HT1080 (cell line): ENCODE data around the gene C16orf92. TPM values are rescaled to one million over a fixed set of nuclear protein-coding genes. Genes with fewer than 3 reads are reported as not detected.

Experiments used
- DNase-seq: peaks from one replicate; pipeline ENCODE4 v3.0.0-alpha.2; 2015; ENCODE audit warnings: low read depth
- total RNA-seq: library from RNA; depleted of rRNA; stranded (reverse); fragments of >200 nt; shearing (Covaris generic); gene quantifications from 2 replicates; pipeline ENCODE4 v1.2.3, GENCODE V29; 2014

Gene C16orf92
- total RNA-seq, 1 experiment from 2014 or later, result not detected

GRCh38 chr16:29988346-29989075 is 34.5 kb upstream of the C16orf92 start:
- DNase-seq, result no peak

- no peak for DNase-seq
Observed at GRCh38 chr16:29989111-29989858, 33.7 kb upstream of the C16orf92 start.

DNA sequence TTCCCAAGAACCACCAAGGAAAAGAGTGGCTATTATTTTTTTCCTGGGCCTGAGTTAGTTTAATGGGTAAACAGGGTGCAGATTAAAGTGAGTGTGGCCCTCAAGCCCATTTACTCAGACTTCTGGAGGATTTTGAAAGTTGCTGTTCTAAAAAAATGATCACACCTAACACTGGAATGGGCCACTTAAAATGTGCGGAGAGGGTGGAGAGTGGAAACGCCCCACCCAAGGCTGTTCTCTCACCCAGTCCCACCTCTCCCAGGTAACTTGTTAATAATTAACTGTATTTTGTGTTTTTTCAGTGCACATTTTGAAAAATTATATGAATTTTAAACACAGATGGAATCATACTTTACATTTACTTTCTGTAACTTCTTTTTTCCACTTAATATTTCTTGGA is 33.0 kb upstream of the C16orf92 start:
- DNase-seq, result no peak

DNA sequence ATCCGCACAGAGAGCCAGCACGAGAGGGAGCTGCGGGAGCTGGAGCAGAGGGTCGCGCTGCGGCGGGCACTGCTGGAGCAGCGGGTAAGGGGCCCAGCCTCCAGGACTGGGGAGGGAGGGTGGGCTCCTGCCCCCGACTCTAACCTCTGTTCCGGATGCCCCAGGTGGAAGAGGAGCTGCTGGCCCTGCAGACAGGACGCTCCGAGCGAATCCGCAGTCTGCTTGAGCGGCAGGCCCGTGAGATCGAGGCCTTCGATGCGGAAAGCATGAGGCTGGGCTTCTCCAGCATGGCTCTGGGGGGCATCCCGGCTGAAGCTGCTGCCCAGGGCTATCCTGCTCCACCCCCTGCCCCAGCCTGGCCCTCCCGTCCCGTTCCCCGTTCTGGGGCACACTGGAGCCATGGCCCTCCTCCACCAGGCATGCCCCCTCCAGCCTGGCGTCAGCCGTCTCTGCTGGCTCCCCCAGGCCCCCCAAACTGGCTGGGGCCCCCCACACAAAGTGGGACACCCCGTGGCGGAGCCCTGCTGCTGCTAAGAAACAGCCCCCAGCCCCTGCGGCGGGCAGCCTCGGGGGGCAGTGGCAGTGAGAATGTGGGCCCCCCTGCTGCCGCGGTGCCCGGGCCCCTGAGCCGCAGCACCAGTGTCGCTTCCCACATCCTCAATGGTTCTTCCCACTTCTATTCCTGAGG is 32.0 kb upstream of the C16orf92 start:
- DNase-seq, result no peak

DNA sequence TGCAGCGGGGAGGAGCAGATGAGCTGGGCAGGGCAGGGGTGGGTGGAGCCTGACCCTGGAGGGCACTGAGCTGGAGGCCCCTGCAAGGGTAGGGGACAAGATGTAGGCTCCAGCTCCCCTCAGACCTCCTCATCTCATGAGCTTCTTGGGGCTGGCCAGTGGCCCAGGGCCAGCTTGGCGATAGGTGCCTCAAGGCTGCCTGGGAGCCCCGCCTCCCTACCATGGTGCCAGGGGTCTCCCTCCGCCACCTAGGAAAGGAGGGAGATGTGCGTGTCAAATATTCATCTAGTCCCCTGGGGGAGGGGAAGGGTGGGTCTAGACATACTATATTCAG is 31.5 kb upstream of the C16orf92 start:
- no peak for DNase-seq

DNA sequence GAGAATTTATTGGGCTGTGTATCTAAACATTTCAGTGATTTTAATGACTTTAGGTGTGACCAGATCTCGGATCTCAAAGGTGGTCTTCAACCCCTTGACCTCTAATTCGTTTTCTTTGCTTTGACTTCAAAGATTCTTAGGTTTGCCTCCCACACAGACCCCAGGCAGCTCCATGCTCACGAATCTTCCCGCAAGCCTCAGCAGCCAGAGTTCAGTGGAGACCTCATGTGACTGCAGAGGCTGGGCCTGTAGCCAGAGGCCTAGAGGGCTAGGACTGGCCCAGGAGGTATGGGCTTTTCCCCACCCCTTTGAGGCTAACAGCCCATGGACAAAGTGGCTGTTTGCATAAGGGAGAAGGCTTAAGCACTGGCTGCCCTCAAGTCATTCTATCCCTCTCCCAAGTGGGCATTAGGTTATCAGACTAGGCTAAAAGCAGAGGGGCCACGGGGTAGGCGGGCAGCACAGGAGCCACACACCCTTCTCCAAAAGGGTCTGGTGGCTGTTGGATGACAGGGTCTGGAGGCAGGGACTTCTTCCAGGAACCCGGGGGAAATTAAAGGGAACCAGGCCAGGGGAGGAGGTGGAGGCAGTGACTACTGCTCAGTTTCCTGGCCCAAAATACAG is 30.5 kb upstream of the C16orf92 start:
- no peak for DNase-seq

- no peak for DNase-seq
Observed at GRCh38 chr16:29993191-29993902, 29.7 kb upstream of the C16orf92 start.

- no peak for DNase-seq
Observed at GRCh38 chr16:29993903-29994599, 28.9 kb upstream of the C16orf92 start.

GRCh38 chr16:29994600-29995323 is 28.2 kb upstream of the C16orf92 start:
- DNase-seq, result peak; percentile 53

DNA sequence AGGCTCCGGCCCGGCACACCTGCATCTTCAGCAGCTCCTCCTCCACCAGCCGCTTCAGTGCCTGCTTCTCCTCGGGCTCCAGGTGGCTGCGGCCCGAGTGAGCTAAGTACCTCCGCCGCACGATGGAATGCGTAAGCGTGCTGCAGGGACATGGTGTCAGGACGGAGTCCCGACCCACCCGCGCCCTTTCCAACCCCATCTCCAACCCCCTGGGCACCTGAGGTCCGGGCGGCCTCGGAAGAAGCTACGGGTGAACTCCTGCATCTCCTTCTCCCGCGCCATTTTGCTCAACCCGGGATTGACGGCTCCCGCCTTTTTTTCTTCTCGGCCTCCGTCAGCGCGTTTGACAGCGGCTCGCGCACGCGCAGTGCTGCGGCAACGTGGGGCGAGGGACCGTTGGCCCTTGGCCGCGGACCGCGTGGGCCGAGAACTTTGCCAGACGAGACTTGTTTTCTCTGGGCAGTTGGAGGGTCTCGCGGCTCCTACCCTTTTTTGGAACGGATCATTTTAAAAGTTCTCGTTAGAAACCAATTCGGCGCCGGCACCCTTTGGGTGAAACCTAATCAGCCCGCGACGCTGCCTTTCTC is 27.6 kb upstream of the C16orf92 start, which contains the start of gene HIRIP3:
Gene HIRIP3, minus strand, starts transcription at position 294 of the 587 bp plus-strand sequence. Its CDS starts 12 bp downstream, at position 282.
- peak; percentile 71 for DNase-seq

DNA sequence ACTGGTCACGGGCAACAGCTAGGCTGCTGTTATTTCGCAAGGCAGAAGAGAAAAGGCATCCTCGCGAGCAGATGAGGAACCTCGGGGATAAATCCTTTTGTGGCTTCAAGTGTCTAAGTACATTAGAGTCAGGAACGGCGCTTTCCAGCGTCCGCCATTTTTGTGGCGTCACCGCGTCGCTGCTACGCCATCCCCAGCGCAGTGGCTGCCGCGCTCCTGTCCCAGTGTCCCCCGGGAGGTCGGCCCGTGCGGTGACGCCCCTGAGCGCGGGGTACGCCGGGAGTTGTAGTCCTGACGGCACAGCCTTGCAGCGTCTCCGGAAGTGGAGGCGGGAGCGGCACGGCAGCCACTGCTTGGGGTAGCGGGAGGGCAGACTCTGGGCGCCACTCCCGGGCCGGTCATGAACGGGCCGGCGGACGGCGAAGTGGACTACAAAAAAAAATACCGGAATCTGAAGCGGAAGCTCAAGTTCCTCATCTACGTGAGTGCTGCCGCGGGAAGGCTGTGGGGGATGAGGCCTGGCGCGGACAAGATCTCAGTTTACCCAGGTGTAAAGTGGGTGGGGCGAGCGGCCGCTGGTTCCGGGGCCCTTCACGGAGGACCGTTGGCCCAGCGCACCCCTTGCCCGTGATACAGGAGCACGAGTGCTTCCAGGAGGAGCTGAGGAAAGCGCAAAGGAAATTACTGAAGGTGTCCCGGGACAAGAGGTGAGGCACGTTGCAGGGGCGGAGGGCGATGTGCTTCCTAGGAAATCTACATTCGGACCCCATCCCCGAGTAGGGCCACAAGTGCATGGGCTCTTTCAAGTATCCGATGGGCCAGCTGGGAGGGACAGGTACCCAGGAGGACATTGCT is 26.9 kb upstream of the C16orf92 start, which contains the start of gene INO80E:
Gene INO80E, plus strand, starts transcription at position 331 of the 855 bp plus-strand sequence. Its CDS starts 70 bp downstream, at position 401.
- peak; percentile 92 for DNase-seq

GRCh38 chr16:29996766-29997250 is 26.2 kb upstream of the C16orf92 start:
- DNase-seq, result no peak

DNA sequence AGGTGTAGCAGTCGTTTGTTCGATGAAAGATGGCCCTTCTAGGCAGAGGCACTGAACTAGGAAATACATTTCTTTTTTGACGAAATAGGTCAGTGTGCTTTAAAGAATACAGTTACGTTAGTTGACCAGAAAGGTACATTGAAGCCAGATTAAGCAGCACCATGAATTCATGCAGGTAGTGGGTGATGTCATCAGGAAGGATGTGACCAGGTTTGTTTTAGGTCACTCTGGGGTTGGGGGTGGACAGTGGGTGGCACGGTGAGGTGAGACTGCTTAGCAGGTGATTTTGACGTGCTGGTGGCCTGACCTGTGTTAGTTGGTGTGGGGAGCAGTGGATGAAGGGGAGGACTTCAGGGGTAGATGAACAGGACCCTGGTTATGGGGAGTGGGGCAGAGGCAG is 23.4 kb upstream of the C16orf92 start:
- no peak for DNase-seq

DNA sequence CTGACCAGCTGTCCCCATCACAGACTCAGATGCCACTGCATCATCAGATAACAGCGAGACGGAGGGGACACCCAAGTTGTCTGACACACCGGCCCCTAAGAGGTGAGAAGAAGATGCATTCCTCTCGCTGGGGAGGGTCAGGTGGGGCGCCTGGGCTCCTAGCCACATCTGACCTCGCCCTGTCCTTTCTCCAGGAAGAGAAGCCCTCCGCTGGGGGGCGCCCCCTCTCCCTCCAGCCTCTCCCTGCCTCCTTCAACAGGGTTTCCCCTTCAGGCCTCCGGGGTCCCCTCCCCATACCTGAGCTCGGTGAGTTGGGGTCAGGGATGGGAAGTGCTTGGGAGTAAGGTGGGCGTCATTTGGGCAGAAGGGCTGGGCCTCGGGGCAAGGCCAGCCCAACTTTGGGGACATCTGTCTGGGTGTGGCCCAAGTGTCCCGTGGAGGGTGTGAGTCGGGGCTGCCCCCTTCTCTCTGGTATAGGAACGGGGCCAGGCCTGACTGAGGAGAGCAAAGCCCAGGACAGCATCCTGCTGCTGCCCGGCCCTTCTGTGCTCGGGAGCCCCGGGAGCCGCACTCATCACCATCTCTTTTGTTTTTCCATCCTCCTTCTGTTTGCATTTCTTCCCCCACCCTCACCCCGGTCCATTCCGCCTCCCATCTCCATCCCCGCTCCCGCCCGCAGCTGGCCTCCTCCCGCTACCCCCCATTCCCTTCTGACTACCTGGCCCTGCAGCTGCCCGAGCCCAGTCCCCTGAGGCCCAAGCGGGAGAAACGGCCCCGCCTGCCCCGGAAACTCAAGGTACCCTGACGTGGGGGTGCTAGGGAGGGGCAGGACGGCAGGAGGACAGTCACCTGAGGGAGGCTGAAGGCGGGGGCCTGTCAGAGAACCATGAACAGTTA is 22.0 kb upstream of the C16orf92 start:
- no peak for DNase-seq

GRCh38 chr16:30002614-30003346 is 20.2 kb upstream of the C16orf92 start:
- no peak for DNase-seq

DNA sequence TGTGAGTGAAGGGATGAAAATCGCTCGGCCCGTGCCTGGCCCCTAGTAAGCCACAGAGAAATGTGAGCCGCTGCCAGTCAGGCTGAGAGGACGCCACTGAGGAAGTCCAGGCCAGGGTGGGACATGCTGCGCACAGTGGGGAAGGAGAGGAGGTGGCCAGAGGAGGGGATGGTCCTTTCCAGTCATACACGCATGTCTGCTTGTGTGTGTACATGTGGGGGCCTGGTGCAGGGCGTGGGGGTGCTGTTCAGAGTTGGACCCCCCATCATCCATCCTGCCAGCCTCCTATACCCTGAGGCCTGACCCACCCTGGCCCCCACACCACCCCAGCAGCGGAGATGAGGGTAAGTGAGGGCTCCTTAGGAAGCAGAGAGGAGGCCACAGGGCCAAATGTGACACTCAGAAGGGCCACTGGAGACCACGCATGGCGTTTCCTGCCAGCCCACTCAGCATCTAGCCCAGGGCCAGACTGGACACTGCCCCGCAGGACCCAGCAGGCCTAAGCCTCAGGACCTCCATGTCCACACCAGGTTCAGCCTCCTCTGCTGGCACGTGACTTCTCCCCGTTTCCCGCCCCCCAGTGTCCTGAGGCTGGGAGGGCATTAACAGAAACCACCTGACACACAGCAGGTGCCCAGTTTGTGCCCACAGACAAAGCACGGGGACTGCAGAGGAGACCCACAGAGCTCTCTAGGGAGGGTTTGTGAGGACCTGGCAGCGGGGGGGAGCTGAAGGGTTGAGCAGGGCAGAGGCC is 19.2 kb upstream of the C16orf92 start:
- no peak for DNase-seq
